ENCODE results near the gene CLCA4.

Gene CLCA4

GRCh38 chr1:86619313-86619712, 72.4 kb downstream of the CLCA4 start:
- DNase-seq = no peak

DNA sequence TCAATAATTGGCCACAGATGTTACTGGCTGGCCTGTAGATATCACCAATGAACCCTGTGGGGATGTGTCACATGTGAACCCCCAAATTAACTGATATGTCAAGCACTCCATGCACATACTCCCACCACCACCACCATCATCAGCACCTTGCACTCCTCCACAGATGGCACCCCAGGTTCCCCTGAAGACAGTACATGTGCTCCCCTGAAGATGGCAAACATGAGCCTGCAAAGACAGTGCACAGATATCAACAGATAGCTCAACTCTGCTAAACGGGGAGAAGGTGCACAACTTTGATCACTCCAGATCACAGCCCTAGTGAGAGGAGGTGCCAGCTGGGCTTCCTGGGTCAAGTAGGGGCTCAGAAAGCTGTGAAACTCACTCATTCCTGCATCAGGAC, 74.4 kb downstream of the CLCA4 start:
- no peak for DNase-seq

Measured in HCEC 1CT (cell line).